ENCODE results near the gene KLHL12. TPM values are rescaled to one million over a fixed set of nuclear protein-coding genes. Genes with fewer than 3 reads are reported as not detected.
"Not testable (repeated sequence)": the region's sequence is repeated elsewhere in the genome, so short reads cannot be mapped to it uniquely, and the experiment has no call there.

KLHL12 gene
- total RNA-seq, 1 donor from 2014 or later: 18.8 TPM

DNA sequence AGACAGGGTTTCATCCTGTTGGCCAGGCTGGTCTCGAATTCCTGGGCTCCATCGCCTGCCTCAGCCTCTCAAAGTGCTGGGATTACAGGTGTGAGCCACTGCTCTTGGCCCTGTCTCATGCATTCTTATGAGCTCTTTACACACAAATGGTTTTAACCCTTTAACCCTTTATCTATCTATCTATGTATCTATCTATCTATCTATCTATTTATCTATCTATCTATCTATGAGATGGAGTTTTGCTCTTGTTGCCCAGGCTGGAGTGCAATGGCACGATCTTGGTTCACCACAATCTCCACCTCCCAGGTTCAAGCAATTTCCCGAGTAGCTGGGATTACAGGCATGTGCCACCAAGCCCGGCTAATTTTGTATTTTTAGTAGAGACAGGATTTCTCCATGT is 23.2 kb downstream of the KLHL12 start:
- DNase-seq; ATAC-seq; intact Hi-C loops (cut with micrococcal nuclease): not testable (repeated sequence)

GRCh38 chr1:202901555-202901954 is 25.5 kb downstream of the KLHL12 start:
- DNase-seq: no peak
- intact Hi-C loops (cut with micrococcal nuclease): no loop called here
- ATAC-seq: no peak

- intact Hi-C loops (cut with micrococcal nuclease): no loop called here
- DNase-seq: no peak
- ATAC-seq: no peak
Observed at GRCh38 chr1:202892501-202892900, 34.5 kb downstream of the KLHL12 start.

DNA sequence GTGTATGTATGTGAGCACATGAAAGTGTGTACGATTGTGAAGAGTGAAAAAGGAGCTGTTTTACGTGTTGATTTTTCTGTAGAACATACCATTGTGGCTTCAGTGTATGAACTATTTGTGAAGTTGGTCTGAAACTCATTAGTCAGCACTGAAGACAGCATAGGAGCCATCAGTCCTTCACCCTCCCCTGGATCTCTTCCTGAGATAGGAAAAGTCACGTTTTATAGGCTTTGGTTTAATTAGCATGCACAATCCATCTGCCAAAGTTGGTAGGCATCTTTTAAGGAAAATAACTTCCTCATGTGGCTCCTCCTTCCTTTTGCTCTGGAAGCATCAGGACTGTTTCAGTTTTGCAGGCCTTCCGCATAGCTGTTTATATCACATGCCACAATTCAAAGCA is 36.6 kb downstream of the KLHL12 start:
- ATAC-seq (no peak), DNase-seq (no peak)
- intact Hi-C loops (cut with micrococcal nuclease): no loop called here

DNA sequence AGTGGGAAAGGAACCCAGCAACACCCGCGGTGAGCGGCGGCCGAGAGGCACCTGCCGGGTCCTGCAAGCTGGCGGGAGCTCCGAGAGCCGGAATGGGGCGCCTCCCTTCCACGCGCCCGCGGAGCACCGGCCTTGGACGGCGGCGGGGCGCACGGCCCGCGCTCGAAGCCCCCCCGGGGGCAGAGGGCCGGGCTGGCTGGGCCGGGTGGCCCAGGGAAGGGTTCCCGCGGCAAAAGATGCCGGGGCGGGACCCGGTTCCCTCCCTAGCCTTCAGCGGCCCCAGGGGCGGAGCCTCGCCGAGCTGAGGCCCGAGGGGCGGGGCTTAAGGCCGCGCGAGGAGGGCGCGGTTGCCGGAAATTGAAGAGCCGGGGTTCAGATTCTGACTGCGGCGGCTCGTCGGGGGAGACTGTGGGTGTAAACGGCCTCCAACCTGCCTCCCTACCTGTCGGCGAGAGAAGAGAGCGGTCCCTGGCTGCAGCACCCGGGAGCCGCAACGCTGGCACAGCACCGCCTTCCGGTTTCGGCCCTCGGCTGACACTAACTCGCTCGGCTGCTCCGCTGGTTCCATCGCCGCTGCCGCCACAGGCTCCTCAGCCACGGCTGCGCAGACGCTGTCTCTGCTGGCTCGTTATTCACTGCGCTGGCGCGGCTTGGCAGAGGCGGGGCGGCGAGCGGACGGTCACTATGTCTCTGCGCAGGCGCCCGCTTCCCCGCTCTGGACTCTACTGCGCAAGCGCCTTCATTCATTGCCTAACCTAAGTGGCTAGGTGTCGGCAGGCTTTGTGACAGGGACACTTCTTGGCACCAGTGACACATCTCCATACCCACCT is 38.3 kb downstream of the KLHL12 start, which contains the start of gene RABIF:
Gene RABIF (minus strand): TSS at position 619 of the 830 bp plus-strand sequence. CDS start 51 bp downstream, at position 568.
- peak; percentile 98 for ATAC-seq

DNA sequence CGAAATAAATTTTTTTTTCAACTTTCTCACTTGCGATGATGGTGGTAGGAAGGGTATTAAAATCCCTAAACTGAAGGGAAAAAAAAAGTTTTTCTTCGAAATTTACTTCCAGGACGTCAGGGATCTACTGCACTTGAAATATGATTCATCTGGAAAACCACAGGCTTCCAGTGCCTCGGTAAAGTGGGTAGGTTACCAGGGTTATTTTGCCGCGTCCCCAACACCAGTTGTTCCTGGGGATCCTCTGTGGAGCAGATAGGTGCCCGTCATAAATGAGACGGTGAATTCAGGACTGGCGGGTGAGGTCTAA is 38.9 kb downstream of the KLHL12 start:
- ATAC-seq (no peak), DNase-seq (no peak)
- intact Hi-C loops (cut with micrococcal nuclease): no loop called here

More for the DNA sequence above, 38.3 kb downstream of the KLHL12 start, which contains the start of gene RABIF:
- DNase-seq: peak; percentile 99
- intact Hi-C loops (cut with micrococcal nuclease): no loop called here

- no peak for DNase-seq
- intact Hi-C loops (cut with micrococcal nuclease): no loop called here
- ATAC-seq: no peak
Observed at GRCh38 chr1:202880961-202881460, 46.0 kb downstream of the KLHL12 start.

- no peak for ATAC-seq
- DNase-seq: no peak
- intact Hi-C loops (cut with micrococcal nuclease): no loop called here
Observed at GRCh38 chr1:202880062-202880461, 47.0 kb downstream of the KLHL12 start.

DNA sequence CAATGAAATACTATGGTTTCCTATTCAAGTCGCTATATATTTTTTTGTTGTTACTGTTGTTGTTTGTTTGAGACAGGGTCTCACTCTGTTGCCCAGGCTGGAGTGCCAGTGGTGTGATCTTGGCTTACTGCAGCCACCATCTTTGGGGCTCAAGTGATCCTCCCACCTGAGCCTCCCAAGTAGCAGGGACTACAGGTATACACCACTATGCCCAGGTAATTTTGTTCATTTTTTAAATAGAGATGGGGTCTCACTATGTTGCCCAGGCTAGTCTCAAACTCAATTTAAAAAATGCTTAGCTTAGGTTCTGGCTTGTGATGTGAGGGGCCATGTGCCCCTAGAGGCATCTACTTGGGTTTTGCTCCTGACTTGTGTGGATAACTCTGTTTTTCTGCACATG is 47.9 kb downstream of the KLHL12 start:
- intact Hi-C loops (cut with micrococcal nuclease): no loop called here
- no peak for DNase-seq
- no peak for ATAC-seq

DNA sequence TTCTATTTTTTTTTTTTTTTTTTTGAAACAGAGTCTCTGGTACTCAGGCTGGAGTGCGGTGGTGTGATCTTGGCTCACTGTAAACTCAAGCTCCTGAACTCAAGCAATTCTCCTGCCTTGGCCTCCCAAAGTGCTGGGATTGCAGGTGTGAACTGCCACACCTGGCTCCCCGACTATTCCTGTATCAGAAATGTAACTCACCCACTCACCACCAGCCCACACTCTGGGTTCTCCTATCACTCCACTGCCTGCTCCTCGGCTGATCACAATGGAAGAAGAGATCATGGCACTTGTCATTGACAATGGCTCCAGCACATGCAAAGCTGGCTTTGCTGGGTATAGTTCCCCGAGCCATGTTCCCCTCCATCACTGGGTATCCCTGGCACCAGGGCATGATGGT is 54.0 kb downstream of the KLHL12 start:
- intact Hi-C loops (cut with micrococcal nuclease): no loop called here
- DNase-seq: no peak
- ATAC-seq: no peak

- ATAC-seq: no peak
- intact Hi-C loops (cut with micrococcal nuclease): no loop called here
- DNase-seq: no peak
Observed at GRCh38 chr1:202871367-202871766, 55.7 kb downstream of the KLHL12 start.

DNA sequence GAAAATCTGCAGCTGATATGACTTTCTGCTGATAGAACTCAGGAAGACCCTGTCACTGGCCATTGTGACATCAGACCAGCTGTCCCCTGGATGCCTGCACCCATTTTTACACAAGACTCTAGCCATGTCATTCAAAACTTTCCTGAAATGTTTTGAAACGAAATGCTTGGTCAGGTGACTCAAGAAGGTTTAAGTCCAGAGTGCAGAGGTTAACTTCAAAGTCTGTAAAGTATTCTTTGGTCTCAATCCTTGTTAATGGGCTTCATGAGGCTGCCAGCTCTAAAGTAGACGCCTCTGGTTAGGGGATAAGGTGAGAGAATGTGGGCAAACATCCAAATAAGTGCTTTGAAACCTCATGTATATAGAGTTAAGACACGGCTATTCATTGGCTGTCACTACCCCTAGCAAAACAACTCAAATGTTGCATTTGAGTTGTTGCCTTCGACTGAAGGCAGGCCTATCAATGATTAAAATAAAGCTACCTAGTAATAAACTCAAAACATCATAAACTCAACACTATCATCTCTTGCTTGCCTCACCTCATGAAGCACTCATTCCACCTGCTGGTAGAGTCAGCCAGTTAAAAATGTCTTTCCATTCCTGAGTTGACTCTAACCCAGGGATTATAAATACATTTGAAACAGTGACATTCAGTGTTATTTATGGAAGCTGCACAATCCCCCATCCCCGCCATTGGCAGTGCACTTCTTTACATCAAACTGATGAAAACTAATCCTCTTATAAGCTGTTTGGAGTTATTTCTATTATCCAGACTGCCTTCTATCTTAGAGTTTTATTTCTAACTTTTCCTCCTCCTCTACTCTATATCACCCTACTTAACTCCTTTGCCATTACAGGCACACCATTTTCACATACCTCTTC is 64.1 kb downstream of the KLHL12 start:
- ATAC-seq: no peak

GRCh38 chr1:202861420-202862132 is 65.5 kb downstream of the KLHL12 start:
- DNase-seq (peak; percentile 95), ATAC-seq (peak; percentile 98)
- intact Hi-C loops (cut with micrococcal nuclease): no loop called here

More for the DNA sequence above, 64.1 kb downstream of the KLHL12 start:
- no peak for DNase-seq
- intact Hi-C loops (cut with micrococcal nuclease): no loop called here

GRCh38 chr1:202860744-202861419 is 66.2 kb downstream of the KLHL12 start:
- intact Hi-C loops (cut with micrococcal nuclease): no loop called here
- DNase-seq (peak; percentile 53), ATAC-seq (peak; percentile 64)

- intact Hi-C loops (cut with micrococcal nuclease): no loop called here
- DNase-seq: peak; percentile 79
- ATAC-seq: peak; percentile 17
Observed at GRCh38 chr1:202858789-202859414, 68.1 kb downstream of the KLHL12 start.

DNA sequence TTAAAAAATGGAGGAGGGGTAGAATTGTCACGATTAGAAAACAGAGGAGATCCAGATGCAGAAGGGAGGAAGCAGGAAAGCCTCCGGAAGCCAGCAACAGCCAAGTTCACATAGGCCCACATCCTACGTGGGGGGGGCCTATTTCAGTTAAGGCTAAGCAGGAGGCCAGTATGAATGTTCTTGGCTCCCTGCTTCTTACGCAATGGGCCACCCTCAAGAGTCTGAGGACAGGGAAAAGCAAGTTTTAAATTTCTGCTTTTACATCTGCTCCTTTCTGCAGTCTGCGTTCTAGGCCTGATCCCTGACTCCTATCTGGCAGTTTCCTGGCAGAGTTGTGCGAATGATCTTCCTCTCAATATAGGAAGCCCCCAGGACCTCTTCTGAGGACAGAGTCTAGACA is 68.7 kb downstream of the KLHL12 start:
- peak; percentile 38 for DNase-seq
- ATAC-seq: peak; percentile 63
- intact Hi-C loops (cut with micrococcal nuclease): no loop called here

DNA sequence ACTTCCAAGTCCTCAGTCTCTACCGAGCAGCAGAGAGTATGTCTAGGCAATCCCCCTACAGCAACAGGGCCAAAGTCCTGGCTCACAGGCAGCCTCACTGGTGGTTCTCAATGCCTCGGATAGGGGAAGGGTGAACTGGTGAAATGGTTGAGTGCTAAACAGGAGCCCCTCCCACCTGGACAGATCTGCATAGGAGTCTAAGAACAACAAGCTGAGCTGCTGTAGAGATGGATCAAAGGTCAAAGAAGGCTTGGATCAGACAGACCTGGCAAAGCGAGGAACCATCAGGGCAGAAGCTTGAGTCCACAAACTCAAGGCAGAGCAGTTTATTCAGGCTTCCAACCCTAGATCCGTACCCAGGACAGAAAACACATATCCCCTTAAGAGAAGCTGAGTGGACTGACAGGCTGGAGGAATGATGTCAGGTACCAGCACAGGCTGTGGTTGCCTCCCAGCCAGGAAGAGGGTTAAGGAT is 69.9 kb downstream of the KLHL12 start:
- intact Hi-C loops (cut with micrococcal nuclease): no loop called here
- DNase-seq (no peak), ATAC-seq (no peak)

DNA sequence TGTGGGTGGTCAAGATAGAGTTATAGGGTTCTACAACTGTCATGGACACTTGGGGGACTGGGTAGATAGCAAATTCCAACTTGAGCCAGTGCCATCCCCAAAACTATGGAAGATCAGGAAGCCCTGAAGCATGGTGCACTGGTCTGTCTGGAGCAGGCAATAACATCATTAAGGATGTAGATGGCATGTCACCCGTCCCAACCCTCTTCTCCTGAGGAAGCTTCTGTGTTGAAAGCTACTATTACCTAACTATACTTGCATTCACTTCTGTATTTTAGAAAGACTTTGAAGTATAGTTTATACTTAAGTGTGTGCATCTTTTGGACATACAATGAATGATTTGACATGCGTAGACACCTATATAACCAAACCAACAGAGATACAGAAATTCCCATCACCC is 71.0 kb downstream of the KLHL12 start:
- DNase-seq (no peak), ATAC-seq (no peak)
- intact Hi-C loops (cut with micrococcal nuclease): no loop called here

Measured in left ventricle myocardium superior (tissue), 1 donor.